ENCODE measurements around the gene RASA3.

The RASA3 gene

GRCh38 chr13:113974304-113975281 is 157.8 kb downstream of the RASA3 start:
- no peak for DNase-seq

- DNase-seq: no peak
These were observed 158.9 kb downstream of the RASA3 start, which contains the start of gene C13orf46 for GRCh38 chr13:113973218-113974164. Gene C13orf46, minus strand, starts transcription at chr13:113974076. Its CDS starts 79 bp downstream, at chr13:113973997.

- DNase-seq: no peak
These were observed 159.8 kb downstream of the RASA3 start for GRCh38 chr13:113972451-113973217.

- DNase-seq: no peak
These were observed 160.8 kb downstream of the RASA3 start for GRCh38 chr13:113971471-113972231.

GRCh38 chr13:113970810-113971470 is 161.5 kb downstream of the RASA3 start:
- DNase-seq: no peak

- DNase-seq: no peak
These were observed 162.3 kb downstream of the RASA3 start for GRCh38 chr13:113969973-113970611.

- DNase-seq: no peak
These were observed 163.0 kb downstream of the RASA3 start for GRCh38 chr13:113969311-113969972.

- no peak for DNase-seq
These were observed 163.7 kb downstream of the RASA3 start for GRCh38 chr13:113968463-113969310.

- no peak for DNase-seq
These were observed 164.5 kb downstream of the RASA3 start for GRCh38 chr13:113967729-113968462.

- no peak for DNase-seq
These were observed 165.2 kb downstream of the RASA3 start for GRCh38 chr13:113967206-113967720.

- DNase-seq: no peak
These were observed 166.2 kb downstream of the RASA3 start for GRCh38 chr13:113965968-113966884.

GRCh38 chr13:113965383-113965874 is 167.0 kb downstream of the RASA3 start:
- no peak for DNase-seq

GRCh38 chr13:113964251-113964995 is 168.0 kb downstream of the RASA3 start:
- no peak for DNase-seq

GRCh38 chr13:113963376-113963775 is 169.0 kb downstream of the RASA3 start:
- no peak for DNase-seq

GRCh38 chr13:113962975-113963374 is 169.4 kb downstream of the RASA3 start:
- no peak for DNase-seq

- no peak for DNase-seq
These were observed 170.0 kb downstream of the RASA3 start for GRCh38 chr13:113962386-113962785.

Measured in right forelimb (tissue), 1 donor.